Hematopoietic multipotent progenitor cell treated with erythropoietin and hydrocortisone succinate and interleukin-3 and kit ligand, for 4 days (in vitro differentiated cells): ENCODE data around the gene ARID1B.
A peak's percentile ranks its signal among the peaks of the same experiment; 100 is the strongest.

ENCODE experiments used
- DNase-seq: peaks from one replicate; pipeline ENCODE4 v3.0.0-alpha.2; 2015

The ARID1B gene

DNA sequence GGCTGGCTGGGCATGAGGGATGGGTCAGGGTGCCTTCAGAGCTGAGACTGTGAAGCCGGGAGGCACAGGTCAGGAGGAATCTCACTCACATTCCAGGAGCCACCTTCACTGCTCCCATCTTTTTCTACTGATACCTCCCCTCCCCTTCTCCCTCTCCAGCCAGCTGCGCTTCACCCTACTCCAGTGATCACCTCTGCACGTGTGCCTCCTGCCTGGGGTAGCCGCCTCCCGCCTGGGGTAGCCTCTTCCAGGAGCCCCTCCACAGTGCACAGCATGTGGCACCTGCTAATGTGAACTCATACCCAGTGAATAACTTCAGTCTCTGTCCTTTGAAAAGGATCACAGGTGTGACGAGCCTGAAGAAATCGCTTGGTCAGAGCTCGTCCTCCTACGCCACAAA, 313.6 kb downstream of the ARID1B start:
- DNase-seq, result no peak

- DNase-seq, result no peak
Observed at GRCh38 chr6:157091243-157091642, 314.1 kb downstream of the ARID1B start.

DNA sequence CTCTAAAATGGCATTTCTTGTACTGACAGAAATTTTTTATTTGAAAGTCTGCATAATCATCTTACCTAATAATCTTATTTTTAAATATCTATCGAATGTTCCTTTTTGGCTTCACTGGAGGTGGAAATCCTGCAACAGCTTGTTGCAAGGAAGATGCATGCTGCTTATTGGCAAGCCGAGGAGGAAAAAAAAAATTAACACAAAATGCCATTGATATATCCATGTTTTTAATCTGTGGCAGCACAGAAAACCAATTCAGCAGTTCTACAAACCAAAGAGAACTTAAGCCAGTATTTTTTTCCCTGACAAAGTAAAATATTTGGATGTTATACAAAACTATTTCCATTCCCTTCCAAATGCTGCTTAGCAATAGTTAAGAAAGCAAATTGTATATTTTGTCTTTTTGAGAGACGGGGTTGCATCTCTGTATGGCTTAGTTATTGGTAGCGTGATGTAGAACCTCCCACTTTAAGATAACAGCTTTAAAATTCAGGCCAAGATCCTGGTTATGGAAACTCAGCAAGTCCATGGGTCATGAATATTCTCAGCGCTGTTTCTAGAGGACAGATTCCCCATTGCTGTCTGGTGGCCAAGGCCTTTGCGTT, 314.8 kb downstream of the ARID1B start:
- DNase-seq, result no peak

DNA sequence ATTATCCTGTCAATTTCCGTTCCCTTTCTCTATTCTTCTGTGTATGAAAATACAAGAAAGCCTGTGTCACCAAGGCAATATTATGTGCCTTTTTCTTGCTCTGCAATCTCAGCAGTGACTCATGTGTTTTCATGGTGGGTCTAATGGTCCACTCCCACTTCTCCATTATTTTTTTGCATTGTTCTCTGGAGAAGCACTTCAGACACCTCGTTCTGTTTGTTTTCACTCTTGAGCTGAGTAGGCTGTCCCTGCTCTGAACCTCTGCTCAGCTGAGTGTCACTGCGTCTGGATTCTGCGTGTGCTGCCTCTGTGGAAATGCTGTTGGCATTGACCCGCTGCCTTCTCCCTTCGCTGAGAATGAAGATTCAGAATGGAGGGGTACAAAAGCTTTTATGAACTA, 315.6 kb downstream of the ARID1B start:
- DNase-seq, result no peak

DNA sequence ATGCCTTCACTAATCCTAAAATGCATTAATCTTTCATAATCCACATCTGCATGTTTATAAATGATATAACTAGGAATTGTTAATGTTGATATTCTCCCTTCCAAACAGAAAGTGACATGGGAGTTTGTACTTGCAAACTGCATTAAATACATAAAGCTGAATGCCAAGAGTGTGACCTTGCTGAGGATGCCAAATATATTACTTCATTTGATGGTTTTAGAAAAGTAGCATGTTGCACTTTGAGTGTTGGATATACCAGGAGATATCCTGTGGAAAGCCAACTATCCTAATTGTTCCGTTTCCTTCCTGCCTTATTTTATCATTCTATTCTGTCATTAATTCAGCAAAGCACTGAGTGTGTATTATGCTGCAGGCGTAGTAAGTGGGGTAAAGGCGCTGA, 316.4 kb downstream of the ARID1B start:
- DNase-seq, result no peak

DNA sequence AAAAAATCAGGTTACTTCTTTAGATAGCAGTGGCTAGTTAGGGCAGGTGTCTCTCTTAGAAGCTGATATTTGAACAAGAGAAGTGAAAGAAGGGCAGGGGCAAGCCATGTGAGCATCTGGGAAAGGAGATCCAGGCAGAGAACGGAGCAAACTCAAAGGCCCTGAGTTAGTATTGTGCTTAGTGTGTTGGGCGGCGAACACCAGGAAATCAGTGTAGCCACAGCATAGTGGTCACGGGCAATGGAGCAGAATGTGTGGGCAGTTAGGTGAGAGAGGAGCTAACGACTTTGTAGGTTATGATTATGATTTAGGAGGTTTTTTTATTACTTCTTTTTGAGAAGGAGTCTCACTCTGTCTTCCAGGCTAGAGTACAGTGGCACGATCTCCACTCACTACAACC, 316.9 kb downstream of the ARID1B start:
- no peak for DNase-seq

GRCh38 chr6:157095084-157095483, 317.9 kb downstream of the ARID1B start:
- no peak for DNase-seq

DNA sequence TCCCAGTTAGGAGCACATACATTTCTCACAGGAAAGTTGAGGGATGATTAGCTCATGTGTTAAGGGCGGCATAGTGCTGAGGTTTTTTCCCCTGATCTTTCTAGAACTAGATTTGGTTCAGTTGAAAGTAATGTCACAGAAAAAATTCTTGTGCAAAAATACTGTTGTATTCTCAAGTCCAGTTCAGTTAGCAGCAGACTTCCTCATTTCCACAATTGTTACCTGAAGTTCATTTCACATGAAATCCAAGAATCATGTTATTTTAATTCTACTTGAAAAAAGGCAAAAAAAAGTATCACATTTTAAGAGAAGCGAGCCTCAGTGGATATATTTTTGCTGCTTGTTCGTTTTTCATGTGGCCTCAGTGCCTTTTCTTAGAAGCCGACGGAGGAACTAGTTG, 318.4 kb downstream of the ARID1B start:
- DNase-seq, result no peak

DNA sequence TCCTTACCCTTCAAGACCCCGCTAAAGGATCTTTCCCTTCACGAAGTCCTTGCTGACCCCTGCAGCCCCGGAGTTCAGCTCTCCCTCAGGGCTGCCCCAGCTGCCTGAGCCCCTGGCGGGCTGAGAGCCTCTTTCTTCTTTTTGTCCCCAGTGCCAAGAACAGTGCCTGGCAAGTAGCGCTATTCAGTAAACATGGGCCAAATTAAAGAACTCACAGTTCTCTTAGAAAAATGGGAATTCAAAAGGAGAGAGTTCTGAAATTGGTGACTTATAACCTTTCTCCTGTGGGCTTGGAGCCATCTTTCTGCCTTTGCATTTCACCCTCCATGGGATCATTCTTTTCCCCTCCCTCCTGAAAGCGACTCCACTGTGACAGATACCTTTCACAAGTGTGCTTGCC, 318.9 kb downstream of the ARID1B start:
- no peak for DNase-seq

GRCh38 chr6:157096522-157096921, 319.3 kb downstream of the ARID1B start:
- no peak for DNase-seq

- DNase-seq, result no peak
Observed at GRCh38 chr6:157097255-157097955, 320.2 kb downstream of the ARID1B start.

DNA sequence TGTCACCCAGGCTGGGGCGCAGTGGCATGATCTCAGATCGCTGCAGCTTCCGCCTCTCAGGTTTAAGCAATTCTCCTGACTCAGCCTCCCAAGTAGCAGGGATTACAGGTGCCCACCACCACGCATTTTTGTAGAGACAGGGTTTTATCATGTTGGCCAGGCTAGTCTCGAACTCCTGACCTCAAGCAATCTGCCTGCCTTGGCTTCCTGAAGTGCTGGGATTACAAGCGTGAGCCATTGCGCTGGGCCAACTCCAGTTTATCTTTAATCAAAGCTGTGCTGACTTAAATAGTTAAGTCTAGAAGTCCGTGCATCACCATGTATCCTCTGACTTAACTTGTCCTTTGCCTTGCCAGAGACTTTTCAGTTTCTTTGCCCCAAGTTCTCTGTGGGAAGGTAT, 321.8 kb downstream of the ARID1B start:
- DNase-seq, result no peak

- peak; percentile 87 for DNase-seq
Observed at GRCh38 chr6:157099912-157100593, 322.9 kb downstream of the ARID1B start.

GRCh38 chr6:157101166-157101565, 324.0 kb downstream of the ARID1B start:
- no peak for DNase-seq

DNA sequence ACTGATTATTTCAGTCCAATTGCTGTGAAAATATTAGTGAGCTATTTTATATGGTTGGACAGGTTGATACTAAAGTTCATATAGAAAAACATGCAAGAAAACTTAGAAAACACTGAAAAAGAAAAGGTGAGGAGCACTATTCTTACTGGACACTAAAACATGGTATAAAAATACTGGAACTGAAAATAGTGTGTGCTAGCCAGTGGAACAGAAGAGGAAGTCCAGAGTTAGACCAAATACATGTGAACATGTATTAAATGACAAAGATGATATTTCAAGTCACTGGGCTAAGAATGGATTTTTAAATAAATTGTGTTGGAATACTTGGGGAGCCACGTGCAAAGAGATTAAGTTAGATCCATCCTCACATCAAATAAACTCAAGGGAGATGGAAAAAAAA, 327.6 kb downstream of the ARID1B start:
- DNase-seq, result no peak

DNA sequence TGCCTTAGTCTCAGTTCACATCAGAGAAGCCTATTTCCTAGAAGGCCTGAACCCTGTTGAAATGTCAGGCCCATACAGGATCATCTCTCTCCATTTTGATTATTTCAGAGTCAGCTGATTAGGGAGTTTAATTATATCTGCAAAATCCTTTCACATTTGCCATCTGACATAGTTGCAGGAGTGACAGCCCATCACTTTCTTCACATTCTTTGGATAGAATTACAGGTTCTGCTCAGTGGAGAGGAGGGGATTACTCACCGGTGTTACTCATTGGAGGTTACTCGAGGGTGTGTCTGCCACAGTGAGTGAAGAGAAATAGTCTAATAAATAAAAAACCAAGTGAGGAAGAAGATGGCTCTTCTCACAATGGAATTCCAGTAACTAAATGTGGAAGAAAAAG, 329.3 kb downstream of the ARID1B start:
- DNase-seq, result no peak

GRCh38 chr6:157107571-157107914, 330.4 kb downstream of the ARID1B start:
- no peak for DNase-seq

- DNase-seq, result peak; percentile 57
Observed at GRCh38 chr6:157107915-157108651, 330.9 kb downstream of the ARID1B start.

- no peak for DNase-seq
Observed at GRCh38 chr6:157108923-157109322, 331.7 kb downstream of the ARID1B start.

DNA sequence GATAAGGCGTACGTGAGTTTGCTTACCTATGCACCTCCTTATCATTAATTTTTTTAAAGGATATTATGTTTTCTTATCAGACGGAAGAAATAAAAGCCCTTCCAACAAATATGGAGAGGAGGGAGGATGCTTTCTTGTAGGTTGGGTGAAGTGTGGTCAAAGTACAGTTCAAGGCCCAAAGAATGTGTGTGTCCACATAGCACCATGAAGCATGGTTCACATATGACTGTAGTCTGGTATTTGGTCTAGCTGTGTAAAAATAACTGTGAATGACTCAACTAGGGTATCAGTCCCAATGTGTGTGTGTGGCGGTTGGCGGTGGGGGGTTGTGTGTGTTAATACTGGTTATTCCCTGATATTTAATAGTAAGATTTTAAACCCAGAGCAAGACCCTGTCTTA, 333.4 kb downstream of the ARID1B start:
- DNase-seq, result no peak

DNA sequence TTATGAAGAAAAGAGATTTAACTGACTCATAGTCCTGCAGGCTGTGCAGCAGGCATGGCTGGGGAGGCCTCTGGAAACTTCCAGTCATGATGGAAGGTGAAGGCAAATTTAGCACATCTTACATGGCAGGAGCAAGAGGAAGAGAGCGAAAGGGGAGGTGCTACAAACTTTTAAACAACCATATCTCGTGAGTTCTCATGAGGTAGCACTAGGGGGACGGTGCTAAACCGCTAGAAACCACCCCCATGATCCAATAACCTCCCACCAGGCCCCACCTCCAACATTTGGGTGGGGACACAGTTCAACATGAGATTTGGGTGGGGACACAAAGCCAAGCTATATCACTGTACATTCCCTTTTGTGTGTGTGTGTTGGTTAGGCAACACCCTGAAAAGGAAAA, 336.2 kb downstream of the ARID1B start:
- no peak for DNase-seq

GRCh38 chr6:157116426-157116825, 339.2 kb downstream of the ARID1B start:
- no peak for DNase-seq

DNA sequence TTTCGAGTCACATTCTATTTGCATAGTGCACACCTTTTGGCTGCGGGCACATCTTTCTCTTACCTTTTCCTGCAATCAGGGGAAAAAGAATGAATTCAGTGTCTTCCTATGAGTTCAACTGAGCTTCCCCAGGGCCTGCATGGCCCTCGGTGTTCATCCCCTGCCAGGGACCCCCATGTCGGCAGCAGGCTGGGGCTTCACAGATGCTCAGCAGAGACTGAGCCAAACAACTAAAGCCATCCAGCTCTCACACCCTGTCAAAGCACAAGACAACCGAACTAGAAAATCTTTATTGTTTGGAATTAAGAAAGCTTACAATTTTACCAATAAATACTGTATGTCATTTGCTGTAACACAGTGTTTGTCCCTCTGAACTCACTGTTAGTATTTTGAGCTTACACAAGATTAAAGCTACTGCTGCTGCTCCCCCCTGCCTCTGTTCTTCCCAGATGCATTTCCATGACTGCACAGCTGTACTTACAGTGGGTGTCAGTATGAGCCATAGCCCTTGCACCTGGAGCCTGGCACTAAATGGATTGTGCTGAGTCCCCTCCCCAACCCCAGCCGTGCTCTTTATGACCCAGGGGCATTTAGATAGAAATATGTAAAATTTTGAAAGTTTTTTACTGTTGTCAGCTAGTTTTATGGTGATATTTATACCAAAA, 340.4 kb downstream of the ARID1B start:
- no peak for DNase-seq
